Measurements from ENCODE around the gene PCGF3.

The PCGF3 gene

GRCh38 chr4:683247-683897 lies 22.3 kb upstream of the PCGF3 start:
- Histone ChIP-seq H3K9ac (ENCODE audit: low read depth in 1 of 2, low read length in 2 of 2) (peak overlapping the region in 1 of 2 donors; percentile 30), H3K4me3 (ENCODE audit: low read length in 2 of 2) (no peak overlapping the region), H3K27ac (ENCODE audit: low read depth in 2 of 2, low read length in 2 of 2) (no peak overlapping the region), H3K4me1 (ENCODE audit: control insufficient read depth in 2 of 2, insufficient read depth in 2 of 2, low read length in 2 of 2) (peaks cover 39 to 44% of the 10 kb centered on the region in 2 donors), H3K36me3 (ENCODE audit: control insufficient read depth in 2 of 2, insufficient read depth in 2 of 2, low read length in 2 of 2) (no peaks in the 10 kb centered on the region), H3K27me3 (ENCODE audit: control insufficient read depth in 2 of 2, insufficient read depth in 2 of 2, low read length in 2 of 2) (no peaks in the 10 kb centered on the region), H3K9me3 (ENCODE audit: control insufficient read depth in 2 of 2, low read length in 2 of 2) (no peaks in the 10 kb centered on the region)

- peaks cover 43 to 44% of the 10 kb centered on the region in 2 donors for H3K4me1 ChIP-seq (ENCODE audit: control insufficient read depth in 2 of 2, insufficient read depth in 2 of 2, low read length in 2 of 2)
- no peak overlapping the region for H3K4me3 ChIP-seq (ENCODE audit: low read length in 2 of 2)
- H3K36me3 ChIP-seq (ENCODE audit: control insufficient read depth in 2 of 2, insufficient read depth in 2 of 2, low read length in 2 of 2), result no peaks in the 10 kb centered on the region
- H3K9ac ChIP-seq (ENCODE audit: low read depth in 1 of 2, low read length in 2 of 2), result peak overlapping the region in 1 of 2 donors; percentile 30
- no peak overlapping the region for H3K27ac ChIP-seq (ENCODE audit: low read depth in 2 of 2, low read length in 2 of 2)
- H3K27me3 ChIP-seq (ENCODE audit: control insufficient read depth in 2 of 2, insufficient read depth in 2 of 2, low read length in 2 of 2), result no peaks in the 10 kb centered on the region
- no peaks in the 10 kb centered on the region for H3K9me3 ChIP-seq (ENCODE audit: control insufficient read depth in 2 of 2, low read length in 2 of 2)
These were observed 21.5 kb upstream of the PCGF3 start for GRCh38 chr4:683982-684622.

GRCh38 chr4:684623-685327 lies 20.9 kb upstream of the PCGF3 start:
- H3K36me3 ChIP-seq (ENCODE audit: control insufficient read depth in 2 of 2, insufficient read depth in 2 of 2, low read length in 2 of 2), result no peaks in the 10 kb centered on the region
- H3K9me3 ChIP-seq (ENCODE audit: control insufficient read depth in 2 of 2, low read length in 2 of 2), result no peaks in the 10 kb centered on the region
- no peak overlapping the region for H3K9ac ChIP-seq (ENCODE audit: low read depth in 1 of 2, low read length in 2 of 2)
- peaks cover 46 to 51% of the 10 kb centered on the region in 2 donors for H3K4me1 ChIP-seq (ENCODE audit: control insufficient read depth in 2 of 2, insufficient read depth in 2 of 2, low read length in 2 of 2)
- H3K4me3 ChIP-seq (ENCODE audit: low read length in 2 of 2), result no peak overlapping the region
- H3K27ac ChIP-seq (ENCODE audit: low read depth in 2 of 2, low read length in 2 of 2), result no peak overlapping the region
- no peaks in the 10 kb centered on the region for H3K27me3 ChIP-seq (ENCODE audit: control insufficient read depth in 2 of 2, insufficient read depth in 2 of 2, low read length in 2 of 2)

GRCh38 chr4:685679-686412 lies 19.8 kb upstream of the PCGF3 start:
- Histone ChIP-seq H3K4me1 (ENCODE audit: control insufficient read depth in 2 of 2, insufficient read depth in 2 of 2, low read length in 2 of 2) (peaks cover 40 to 51% of the 10 kb centered on the region in 2 donors), H3K27ac (ENCODE audit: low read depth in 2 of 2, low read length in 2 of 2) (no peak overlapping the region), H3K9ac (ENCODE audit: low read depth in 1 of 2, low read length in 2 of 2) (no peak overlapping the region), H3K4me3 (ENCODE audit: low read length in 2 of 2) (no peak overlapping the region), H3K9me3 (ENCODE audit: control insufficient read depth in 2 of 2, low read length in 2 of 2) (no peaks in the 10 kb centered on the region), H3K27me3 (ENCODE audit: control insufficient read depth in 2 of 2, insufficient read depth in 2 of 2, low read length in 2 of 2) (no peaks in the 10 kb centered on the region), H3K36me3 (ENCODE audit: control insufficient read depth in 2 of 2, insufficient read depth in 2 of 2, low read length in 2 of 2) (no peaks in the 10 kb centered on the region)

- no peaks in the 10 kb centered on the region for H3K36me3 ChIP-seq (ENCODE audit: control insufficient read depth in 2 of 2, insufficient read depth in 2 of 2, low read length in 2 of 2)
- H3K9me3 ChIP-seq (ENCODE audit: control insufficient read depth in 2 of 2, low read length in 2 of 2), result no peaks in the 10 kb centered on the region
- H3K27ac ChIP-seq (ENCODE audit: low read depth in 2 of 2, low read length in 2 of 2), result peak overlapping the region; percentile 66 to 75
- H3K4me1 ChIP-seq (ENCODE audit: control insufficient read depth in 2 of 2, insufficient read depth in 2 of 2, low read length in 2 of 2), result peaks cover 40 to 50% of the 10 kb centered on the region in 2 donors
- peak overlapping the region in 1 of 2 donors; percentile 20 for H3K4me3 ChIP-seq (ENCODE audit: low read length in 2 of 2)
- no peak overlapping the region for H3K9ac ChIP-seq (ENCODE audit: low read depth in 1 of 2, low read length in 2 of 2)
- no peaks in the 10 kb centered on the region for H3K27me3 ChIP-seq (ENCODE audit: control insufficient read depth in 2 of 2, insufficient read depth in 2 of 2, low read length in 2 of 2)
These were observed 19.1 kb upstream of the PCGF3 start for GRCh38 chr4:686413-687040.

GRCh38 chr4:687048-687970 lies 18.3 kb upstream of the PCGF3 start:
- H3K9me3 ChIP-seq (ENCODE audit: control insufficient read depth in 2 of 2, low read length in 2 of 2), result no peaks in the 10 kb centered on the region
- peak overlapping the region; percentile 75 to 80 for H3K27ac ChIP-seq (ENCODE audit: low read depth in 2 of 2, low read length in 2 of 2)
- peak overlapping the region; percentile 20 to 62 for H3K4me3 ChIP-seq (ENCODE audit: low read length in 2 of 2)
- H3K4me1 ChIP-seq (ENCODE audit: control insufficient read depth in 2 of 2, insufficient read depth in 2 of 2, low read length in 2 of 2), result peaks cover 38 to 46% of the 10 kb centered on the region in 2 donors
- no peaks in the 10 kb centered on the region for H3K27me3 ChIP-seq (ENCODE audit: control insufficient read depth in 2 of 2, insufficient read depth in 2 of 2, low read length in 2 of 2)
- peak overlapping the region; percentile 32 to 78 for H3K9ac ChIP-seq (ENCODE audit: low read depth in 1 of 2, low read length in 2 of 2)
- no peaks in the 10 kb centered on the region for H3K36me3 ChIP-seq (ENCODE audit: control insufficient read depth in 2 of 2, insufficient read depth in 2 of 2, low read length in 2 of 2)

- peak overlapping the region; percentile 32 to 78 for H3K9ac ChIP-seq (ENCODE audit: low read depth in 1 of 2, low read length in 2 of 2)
These were observed 17.4 kb upstream of the PCGF3 start for GRCh38 chr4:687971-688853.

GRCh38 chr4:688854-689681 lies 16.6 kb upstream of the PCGF3 start, which contains the start of gene SLC49A3:
Gene SLC49A3, minus strand, starts transcription at chr4:689151. Its CDS starts 24 bp downstream, at chr4:689127.
- H3K4me3 ChIP-seq (ENCODE audit: low read length in 2 of 2), result peak within 1 kb of the TSS; percentile 54 to 62
- peak within 1 kb of the TSS in 1 of 2 donors; percentile 78 for H3K9ac ChIP-seq (ENCODE audit: low read depth in 1 of 2, low read length in 2 of 2)
- no peaks in the 10 kb centered on the region for H3K27me3 ChIP-seq (ENCODE audit: control insufficient read depth in 2 of 2, insufficient read depth in 2 of 2, low read length in 2 of 2)
- H3K4me1 ChIP-seq (ENCODE audit: control insufficient read depth in 2 of 2, insufficient read depth in 2 of 2, low read length in 2 of 2), result peaks cover 22 to 29% of the 10 kb centered on the region in 2 donors
- no peaks in the 10 kb centered on the region for H3K9me3 ChIP-seq (ENCODE audit: control insufficient read depth in 2 of 2, low read length in 2 of 2)
- H3K36me3 ChIP-seq (ENCODE audit: control insufficient read depth in 2 of 2, insufficient read depth in 2 of 2, low read length in 2 of 2), result no peaks in the 10 kb centered on the region
- peak within 1 kb of the TSS; percentile 75 to 80 for H3K27ac ChIP-seq (ENCODE audit: low read depth in 2 of 2, low read length in 2 of 2)

More at GRCh38 chr4:687971-688853, 17.4 kb upstream of the PCGF3 start:
- no peaks in the 10 kb centered on the region for H3K27me3 ChIP-seq (ENCODE audit: control insufficient read depth in 2 of 2, insufficient read depth in 2 of 2, low read length in 2 of 2)
- no peaks in the 10 kb centered on the region for H3K36me3 ChIP-seq (ENCODE audit: control insufficient read depth in 2 of 2, insufficient read depth in 2 of 2, low read length in 2 of 2)
- H3K9me3 ChIP-seq (ENCODE audit: control insufficient read depth in 2 of 2, low read length in 2 of 2), result no peaks in the 10 kb centered on the region
- H3K27ac ChIP-seq (ENCODE audit: low read depth in 2 of 2, low read length in 2 of 2), result peak overlapping the region; percentile 75 to 80
- H3K4me3 ChIP-seq (ENCODE audit: low read length in 2 of 2), result peak overlapping the region; percentile 41 to 62
- H3K4me1 ChIP-seq (ENCODE audit: control insufficient read depth in 2 of 2, insufficient read depth in 2 of 2, low read length in 2 of 2), result peaks cover 29 to 38% of the 10 kb centered on the region in 2 donors
